ENCODE measurements around the gene ETFB. TPM values are rescaled to one million over a fixed set of nuclear protein-coding genes. Genes with fewer than 3 reads are reported as not detected.

Gene ETFB
- total RNA-seq, 2 experiments from 2014 or later: 115 to 130 TPM

GRCh38 chr19:51387924-51388389 lies 21.8 kb upstream of the ETFB start, which contains the start of gene LIM2:
Gene LIM2, minus strand, starts transcription at chr19:51387974. Its CDS starts 531 bp downstream, at chr19:51387443.
- Mint-ChIP-seq H3K27me3 (peaks cover 6% of the 10 kb centered on the region), H3K9me3 (peaks cover 1% of the 10 kb centered on the region), H3K4me1 (peaks cover 19% of the 10 kb centered on the region), H3K36me3 (no peaks in the 10 kb centered on the region), H3K27ac (no peak within 1 kb of the TSS), H3K4me3 (no peak within 1 kb of the TSS)
- peak; percentile 14 for DNase-seq

- Mint-ChIP-seq H3K9me3 (no peaks in the 10 kb centered on the region), H3K36me3 (no peaks in the 10 kb centered on the region), H3K4me3 (no peak overlapping the region), H3K27ac (no peak overlapping the region), H3K27me3 (peaks cover 6% of the 10 kb centered on the region), H3K4me1 (peaks cover 13% of the 10 kb centered on the region)
- no peak for DNase-seq
These were observed 20.8 kb upstream of the ETFB start for GRCh38 chr19:51386882-51387520.

GRCh38 chr19:51382004-51382403 lies 15.8 kb upstream of the ETFB start:
- Mint-ChIP-seq H3K4me1 (peaks cover 8% of the 10 kb centered on the region), H3K4me3 (no peak overlapping the region), H3K27me3 (no peaks in the 10 kb centered on the region), H3K36me3 (no peaks in the 10 kb centered on the region), H3K27ac (no peak overlapping the region), H3K9me3 (peaks cover 12% of the 10 kb centered on the region)
- DNase-seq: no peak

- H3K27ac Mint-ChIP-seq: peak overlapping the region; percentile 47
- peaks cover 12% of the 10 kb centered on the region for H3K9me3 Mint-ChIP-seq
- no peaks in the 10 kb centered on the region for H3K27me3 Mint-ChIP-seq
- peaks cover under 1% of the 10 kb centered on the region for H3K36me3 Mint-ChIP-seq
- no peak overlapping the region for H3K4me3 Mint-ChIP-seq
- no peak for DNase-seq
- peaks cover 22% of the 10 kb centered on the region for H3K4me1 Mint-ChIP-seq
These were observed 14.2 kb upstream of the ETFB start for GRCh38 chr19:51380379-51380778.

GRCh38 chr19:51377422-51377821 lies 11.2 kb upstream of the ETFB start:
- H3K4me1 Mint-ChIP-seq: peaks cover 47% of the 10 kb centered on the region
- H3K9me3 Mint-ChIP-seq: peaks cover 20% of the 10 kb centered on the region
- no peak for DNase-seq
- H3K36me3 Mint-ChIP-seq: peaks cover 11% of the 10 kb centered on the region
- no peaks in the 10 kb centered on the region for H3K27me3 Mint-ChIP-seq
- no peak overlapping the region for H3K27ac Mint-ChIP-seq
- H3K4me3 Mint-ChIP-seq: no peak overlapping the region

GRCh38 chr19:51375504-51376221 lies 9.5 kb upstream of the ETFB start:
- H3K4me3 Mint-ChIP-seq: peak overlapping the region; percentile 58
- DNase-seq: peak; percentile 70
- H3K9me3 Mint-ChIP-seq: peaks cover 15% of the 10 kb centered on the region
- H3K4me1 Mint-ChIP-seq: peaks cover 60% of the 10 kb centered on the region
- H3K27me3 Mint-ChIP-seq: no peaks in the 10 kb centered on the region
- peak overlapping the region; percentile 90 for H3K27ac Mint-ChIP-seq
- peaks cover 19% of the 10 kb centered on the region for H3K36me3 Mint-ChIP-seq

- Mint-ChIP-seq H3K27me3 (no peaks in the 10 kb centered on the region), H3K27ac (peak within 1 kb of the TSS; percentile 99), H3K4me1 (peaks cover 71% of the 10 kb centered on the region), H3K36me3 (peaks cover 25% of the 10 kb centered on the region), H3K4me3 (peak within 1 kb of the TSS; percentile 80), H3K9me3 (peaks cover 9% of the 10 kb centered on the region)
- DNase-seq: peak; percentile 89
These were observed 6.7 kb upstream of the ETFB start, which contains the start of gene NKG7 for GRCh38 chr19:51372649-51373504. Gene NKG7, minus strand, starts transcription at chr19:51372654. Its CDS starts 119 bp downstream, at chr19:51372535.

- peak overlapping the region; percentile 99 for H3K27ac Mint-ChIP-seq
- no peak for DNase-seq
- H3K4me1 Mint-ChIP-seq: peaks cover 69% of the 10 kb centered on the region
- peak overlapping the region; percentile 80 for H3K4me3 Mint-ChIP-seq
- H3K9me3 Mint-ChIP-seq: peaks cover 9% of the 10 kb centered on the region
- H3K27me3 Mint-ChIP-seq: no peaks in the 10 kb centered on the region
- peaks cover 25% of the 10 kb centered on the region for H3K36me3 Mint-ChIP-seq
These were observed 5.9 kb upstream of the ETFB start for GRCh38 chr19:51372021-51372648.

- H3K36me3 Mint-ChIP-seq: peaks cover 26% of the 10 kb centered on the region
- no peak for DNase-seq
- no peaks in the 10 kb centered on the region for H3K27me3 Mint-ChIP-seq
- peaks cover 61% of the 10 kb centered on the region for H3K4me1 Mint-ChIP-seq
- peak overlapping the region; percentile 99 for H3K27ac Mint-ChIP-seq
- peaks cover 9% of the 10 kb centered on the region for H3K9me3 Mint-ChIP-seq
- peak overlapping the region; percentile 80 for H3K4me3 Mint-ChIP-seq
These were observed 5.0 kb upstream of the ETFB start for GRCh38 chr19:51371186-51371690.

- H3K36me3 Mint-ChIP-seq: peaks cover 25% of the 10 kb centered on the region
- H3K9me3 Mint-ChIP-seq: peaks cover 7% of the 10 kb centered on the region
- peaks cover 54% of the 10 kb centered on the region for H3K4me1 Mint-ChIP-seq
These were observed 4.0 kb upstream of the ETFB start for GRCh38 chr19:51370230-51370629.

GRCh38 chr19:51368366-51369282 lies 2.4 kb upstream of the ETFB start, which contains the start of gene CLDND2:
Gene CLDND2, minus strand, starts transcription at chr19:51369003. Its CDS starts 426 bp downstream, at chr19:51368577.
- Mint-ChIP-seq H3K27me3 (no peaks in the 10 kb centered on the region), H3K9me3 (no peaks in the 10 kb centered on the region), H3K4me3 (peak within 1 kb of the TSS; percentile 99), H3K36me3 (peaks cover 27% of the 10 kb centered on the region), H3K4me1 (peaks cover 55% of the 10 kb centered on the region), H3K27ac (peak within 1 kb of the TSS; percentile 96)
- DNase-seq: peak; percentile 47

More at GRCh38 chr19:51370230-51370629, 4.0 kb upstream of the ETFB start:
- H3K27me3 Mint-ChIP-seq: no peaks in the 10 kb centered on the region
- peak overlapping the region; percentile 80 for H3K4me3 Mint-ChIP-seq
- no peak for DNase-seq
- no peak overlapping the region for H3K27ac Mint-ChIP-seq

- Mint-ChIP-seq H3K9me3 (no peaks in the 10 kb centered on the region), H3K36me3 (peaks cover 30% of the 10 kb centered on the region), H3K27me3 (no peaks in the 10 kb centered on the region), H3K27ac (peak overlapping the region; percentile 96), H3K4me1 (peaks cover 54% of the 10 kb centered on the region), H3K4me3 (peak overlapping the region; percentile 99)
- peak; percentile 99 for DNase-seq
These were observed 1.6 kb upstream of the ETFB start for GRCh38 chr19:51367565-51368365.

- H3K4me1 Mint-ChIP-seq: peaks cover 55% of the 10 kb centered on the region
These were observed 1.0 kb upstream of the ETFB start for GRCh38 chr19:51367255-51367564.

More at GRCh38 chr19:51367255-51367564, 1.0 kb upstream of the ETFB start:
- Mint-ChIP-seq H3K27ac (peak overlapping the region; percentile 96), H3K27me3 (no peaks in the 10 kb centered on the region), H3K4me3 (peak overlapping the region; percentile 99), H3K9me3 (no peaks in the 10 kb centered on the region), H3K36me3 (peaks cover 32% of the 10 kb centered on the region)
- no peak for DNase-seq

All from activated naive CD8-positive, alpha-beta T cell treated with anti-CD3 and anti-CD28 coated beads for 36 hours (primary cell).